GM12878 (cell line): ENCODE results near the gene C11orf97. TPM values are rescaled to one million over a fixed set of nuclear protein-coding genes. Genes with fewer than 3 reads are reported as not detected.

Experiments used
- ATAC-seq: fragments of 200-7000 bp; cut with Tn5 transposase; 3 replicates; pipeline ENCODE4 v1.9.1; 2020; ENCODE audit warnings: mild to moderate bottlenecking, moderate library complexity
- BruUV-seq: library from RNA; stranded (reverse); fragments of 400-500 nt; replicated peaks from 2 replicates; lab custom pipeline; 2021; lab: Mats Ljungman, UMichigan
- CTCF ChIA-PET: fragments of 300-600 bp; sonication (Branson Sonifier 250); formaldehyde crosslinking; extraction: SDS; loops from one replicate; lab custom pipeline; 2021; ENCODE audit warnings: inconsistent platforms; lab: Yijun Ruan, JAX
- POLR2A ChIA-PET: fragments of 350-600 bp; formaldehyde crosslinking; extraction: SDS; loops from one replicate; lab custom pipeline; 2021; ENCODE audit warnings: inconsistent platforms; lab: Charles Lee
- RAD21 ChIA-PET: fragments of 300-600 bp; sonication (Branson Sonifier 250); formaldehyde crosslinking; loops from one replicate; lab custom pipeline; 2023; ENCODE audit warnings: antibody characterized with exemption; ENCODE audit not compliant: unreplicated experiment; lab: Charles Lee
- SMC1A ChIA-PET: fragments of 300-600 bp; sonication (Branson Sonifier 250); formaldehyde crosslinking; loops from one replicate; lab custom pipeline; 2023; ENCODE audit not compliant: unreplicated experiment, uncharacterized antibody; lab: Charles Lee
- DNase-seq: peaks from one replicate; pipeline ENCODE4 v3.0.0-alpha.2; 2011; ENCODE audit warnings: low read depth, low spot score
- FAIRE-seq: peaks from 3 replicates; lab custom pipeline; 2011; peaks lifted over from hg19 to GRCh38; lab: Jason Lieb, UNC
- H2AFZ ChIP-seq: 2 replicates; pipeline ENCODE4 v1.6.0; 2011; ENCODE audit warnings: low read depth, low read length, control low read depth; ENCODE audit not compliant: control insufficient read depth
- H3K27ac ChIP-seq: 2 replicates; pipeline ENCODE4 v1.5.1; 2011; ENCODE audit warnings: control low read depth; ENCODE audit not compliant: control insufficient read depth, insufficient read depth
- H3K27me3 ChIP-seq, 2 experiments: replicated peaks in 1 of 2; 2 replicates each; pipeline versions ENCODE4 v1.6.0 to v1.6.1; 2011; ENCODE audit warnings: low read length in 1 of 2; ENCODE audit not compliant: control insufficient read depth in 2 of 2, insufficient read depth in 2 of 2
- H3K36me3 ChIP-seq, 2 experiments: 2 replicates each; pipeline ENCODE4 v1.5.1; 2011; ENCODE audit warnings: low read length in 1 of 2; ENCODE audit not compliant: control insufficient read depth in 2 of 2, insufficient read depth in 2 of 2
- H3K4me1 ChIP-seq: 2 replicates; pipeline ENCODE4 v1.6.1; 2011; ENCODE audit warnings: mild to moderate bottlenecking, low read length, moderate library complexity, mixed read lengths; ENCODE audit not compliant: control insufficient read depth, insufficient read depth
- H3K4me2 ChIP-seq: 2 replicates; pipeline ENCODE4 v1.6.0; 2011; ENCODE audit warnings: control low read depth; ENCODE audit not compliant: control insufficient read depth, insufficient read depth
- H3K4me3 ChIP-seq: fragments of 200-600 bp; sonication (generic); 2 replicates; pipeline ENCODE4 v1.5.1; 2016
- H3K79me2 ChIP-seq: 2 replicates; pipeline ENCODE4 v1.6.0; 2011; ENCODE audit warnings: low read length; ENCODE audit not compliant: control insufficient read depth, insufficient read depth
- H3K9ac ChIP-seq: 2 replicates; pipeline ENCODE4 v1.8.0; 2011; ENCODE audit warnings: low read length, control low read depth, mixed read lengths; ENCODE audit not compliant: control insufficient read depth, insufficient read depth
- H3K9me3 ChIP-seq: replicated peaks from 3 replicates; pipeline ENCODE4 v1.5.1; 2011; ENCODE audit warnings: mild to moderate bottlenecking, low read length; ENCODE audit not compliant: control insufficient read depth, insufficient read depth
- H4K20me1 ChIP-seq: 2 replicates; pipeline ENCODE4 v1.6.0; 2011; ENCODE audit not compliant: control insufficient read depth, insufficient read depth
- ASH2L ChIP-seq: fragments of 300-600, 200-600 bp; sonication (generic); IDR thresholded peaks from 2 replicates; pipeline ENCODE4 v1.6.1; 2017; ENCODE audit warnings: low read depth, mild to moderate bottlenecking, borderline replicate concordance
- BCL3 ChIP-seq: IDR thresholded peaks from 2 replicates; pipeline ENCODE4 v1.6.1; 2011; ENCODE audit warnings: borderline replicate concordance, low read depth, mild to moderate bottlenecking, moderate library complexity, low read length; ENCODE audit not compliant: insufficient read depth, poor library complexity, severe bottlenecking
- BRCA1 ChIP-seq: IDR thresholded peaks from 2 replicates; pipeline ENCODE4 v1.6.1; 2011; ENCODE audit warnings: low read depth, low read length, improper control_type of control experiment
- CREB1 ChIP-seq: IDR thresholded peaks from 2 replicates; pipeline ENCODE4 v1.6.1; 2012; ENCODE audit warnings: low read depth, mild to moderate bottlenecking, inconsistent platforms
- HDAC6 ChIP-seq: fragments of 200-600 bp; sonication (generic); IDR thresholded peaks from one replicate; pipeline ENCODE4 v1.8.0; 2017; ENCODE audit warnings: antibody characterized with exemption; ENCODE audit not compliant: unreplicated experiment
- KLF5 ChIP-seq: fragments of 450-650 bp; IDR thresholded peaks from 2 replicates; pipeline ENCODE4 v1.6.1; 2014; ENCODE audit warnings: mild to moderate bottlenecking; ENCODE audit not compliant: partially characterized antibody
- MAX ChIP-seq: IDR thresholded peaks from 2 replicates; pipeline ENCODE4 v1.6.1; 2012; ENCODE audit warnings: low read depth, low read length, improper control_type of control experiment
- NR2C2 ChIP-seq: IDR thresholded peaks from 2 replicates; pipeline ENCODE4 v1.6.1; 2011; ENCODE audit warnings: borderline replicate concordance, low read depth; ENCODE audit not compliant: control insufficient read depth, insufficient read length
- SKIL ChIP-seq: fragments of 450-650 bp; IDR thresholded peaks from 2 replicates; pipeline ENCODE4 v1.6.1; 2017; ENCODE audit warnings: mild to moderate bottlenecking, low read depth, inconsistent platforms; ENCODE audit not compliant: poor library complexity, severe bottlenecking
- STAT3 ChIP-seq: IDR thresholded peaks from 2 replicates; pipeline ENCODE4 v1.6.1; 2011; ENCODE audit warnings: low read depth, low read length, improper control_type of control experiment
- TCF12 ChIP-seq: IDR thresholded peaks from 2 replicates; pipeline ENCODE4 v1.6.1; 2011; ENCODE audit warnings: low read depth, mild to moderate bottlenecking, low read length
- TCF7 ChIP-seq: IDR thresholded peaks from 2 replicates; pipeline ENCODE4 v1.6.1; 2014; ENCODE audit warnings: antibody characterized with exemption, borderline replicate concordance
- WGBS: methylation state at CpG from one replicate; pipeline ENCODE4 v1.1.6; 2016; ENCODE audit warnings: low lambda C conversion rate; ENCODE audit not compliant: insufficient replicate concordance, insufficient coverage; ENCODE audit errors: missing lambda C conversion rate; 5-methylcytosine and 5-hydroxymethylcytosine counted together
- in situ Hi-C: fragments of 300-500 bp; cut with MboI; formaldehyde crosslinking; loops from 9 replicates; pipeline ENCODE4 v1.14.3; 2018; ENCODE audit warnings: mixed read lengths
- intact Hi-C: fragments of 100-400 bp; cut with micrococcal nuclease; formaldehyde crosslinking; loops from one replicate; pipeline ENCODE4 v1.14.2; 2022; ENCODE audit not compliant: unreplicated experiment
- polyA plus RNA-seq, 11 experiments: library from polyadenylated mRNA; depleted of rRNA in 4 of 11; unstranded in 6 of 11; stranded (reverse) in 5 of 11; fragments of >200 nt; fragmentation: Nextera tagmentation in 4 of 11; fragmentation: Illumina TruSeq in 1 of 11; extraction: Ambion mirVana in 4 of 11; extraction: Trizol in 1 of 11; gene quantifications; 1 replicate in 1 of 11; 2 replicates in 10 of 11; pipeline versions ENCODE4 v1.2.1 to v1.2.3, GENCODE V29; 2011 to 2016; ENCODE audit warnings: inconsistent platforms in 2 of 11, missing spikeins in 2 of 11, low read depth in 1 of 11
- total RNA-seq, 4 experiments: library from RNA; depleted of rRNA in 3 of 4; stranded (reverse); fragments of >200 nt in 3 of 4; fragmentation: Illumina TruSeq in 1 of 4; extraction: Trizol in 1 of 4; gene quantifications; 2 replicates each; pipeline versions ENCODE4 v1.2.1 to v1.2.3, GENCODE V29; 2013 to 2021
- TF ChIP-seq, protein P1 (sequence below): fragments of 150-350 bp; IDR thresholded peaks from 2 replicates; pipeline ENCODE4 v1.6.1; 2016; ENCODE audit warnings: low read depth, low read length

Gene C11orf97
- total and polyA plus RNA-seq, 10 of the 15 experiments (the other 5 are each of a cell fraction or from before 2014, with no cell fraction given): not detected

DNA sequence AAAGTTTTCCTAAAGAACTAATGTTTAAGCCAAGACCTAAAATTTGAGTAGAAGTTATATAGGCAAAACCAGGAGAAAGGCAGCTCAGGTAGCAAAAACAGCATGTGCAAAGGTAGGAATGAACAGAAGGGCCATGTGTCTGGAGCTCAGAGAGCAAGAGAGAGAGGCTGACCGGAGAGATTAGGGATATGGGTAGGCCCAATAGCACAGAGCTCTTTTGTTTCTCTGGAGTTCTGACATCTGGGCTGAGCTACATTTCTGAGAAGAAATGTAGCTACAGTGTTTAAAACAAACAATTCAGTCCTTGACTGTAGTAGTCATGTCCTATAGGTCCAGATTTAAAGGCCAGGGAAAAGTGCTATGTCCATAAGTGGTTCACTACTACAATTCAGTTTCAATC lies 4.5 kb downstream of the C11orf97 start:
- H3K9me3 ChIP-seq: no peaks in the 10 kb centered on the region
- DNase-seq (no peak), ATAC-seq (no peak), FAIRE-seq (no peak)
- H3K36me3 ChIP-seq: no peaks in the 10 kb centered on the region
- H4K20me1 ChIP-seq: no peaks in the 10 kb centered on the region
- in situ Hi-C loops (no loop called here), intact Hi-C loops (loop anchor here (10.0 kb wide), 1 partner anchor 238 kb away; no protein-coding TSS in a partner anchor)
- ChIA-PET SMC1A (interaction anchor here (0.5 to 13.5 kb wide), 15 partner anchors 9 to 333 kb away, joined by 3 to 216 read pairs (median 3); no protein-coding TSS in a partner anchor), RAD21 (interaction anchor here (0.5 to 6.5 kb wide), 13 partner anchors 9 to 978 kb away, joined by 3 to 121 read pairs (median 4); no protein-coding TSS in a partner anchor), CTCF (interaction anchor here (0.7 to 15.7 kb wide), 16 partner anchors 8 to 595 kb away, joined by 3 to 337 read pairs (median 5); no protein-coding TSS in a partner anchor), POLR2A (interaction anchor here (0.6 kb wide), 1 partner anchor 86 kb away, joined by 3 read pairs; no protein-coding TSS in a partner anchor)
- H3K79me2 ChIP-seq: no peaks in the 10 kb centered on the region
- no peak overlapping the region for H3K27ac ChIP-seq
- no peak overlapping the region for H2AFZ ChIP-seq
- 0% methylated on average over 1 of the region's 1 CpG for WGBS
- H3K4me3 ChIP-seq: no peak overlapping the region
- peaks cover 0 to 7% of the 10 kb centered on the region in 2 experiments; a peak in 1 of 4 replicates for H3K27me3 ChIP-seq
- no peaks in the 10 kb centered on the region for H3K4me1 ChIP-seq
- H3K9ac ChIP-seq: no peak overlapping the region
- no TSS peak for BruUV-seq
- H3K4me2 ChIP-seq: no peak overlapping the region
- TF ChIP-seq NR2C2: no peak
- TF ChIP-seq SKIL: no peak
- TF ChIP-seq TCF7: no peak
- no peak for TF ChIP-seq HDAC6
- TF ChIP-seq TCF12: no peak
- TF ChIP-seq, protein P1, sequence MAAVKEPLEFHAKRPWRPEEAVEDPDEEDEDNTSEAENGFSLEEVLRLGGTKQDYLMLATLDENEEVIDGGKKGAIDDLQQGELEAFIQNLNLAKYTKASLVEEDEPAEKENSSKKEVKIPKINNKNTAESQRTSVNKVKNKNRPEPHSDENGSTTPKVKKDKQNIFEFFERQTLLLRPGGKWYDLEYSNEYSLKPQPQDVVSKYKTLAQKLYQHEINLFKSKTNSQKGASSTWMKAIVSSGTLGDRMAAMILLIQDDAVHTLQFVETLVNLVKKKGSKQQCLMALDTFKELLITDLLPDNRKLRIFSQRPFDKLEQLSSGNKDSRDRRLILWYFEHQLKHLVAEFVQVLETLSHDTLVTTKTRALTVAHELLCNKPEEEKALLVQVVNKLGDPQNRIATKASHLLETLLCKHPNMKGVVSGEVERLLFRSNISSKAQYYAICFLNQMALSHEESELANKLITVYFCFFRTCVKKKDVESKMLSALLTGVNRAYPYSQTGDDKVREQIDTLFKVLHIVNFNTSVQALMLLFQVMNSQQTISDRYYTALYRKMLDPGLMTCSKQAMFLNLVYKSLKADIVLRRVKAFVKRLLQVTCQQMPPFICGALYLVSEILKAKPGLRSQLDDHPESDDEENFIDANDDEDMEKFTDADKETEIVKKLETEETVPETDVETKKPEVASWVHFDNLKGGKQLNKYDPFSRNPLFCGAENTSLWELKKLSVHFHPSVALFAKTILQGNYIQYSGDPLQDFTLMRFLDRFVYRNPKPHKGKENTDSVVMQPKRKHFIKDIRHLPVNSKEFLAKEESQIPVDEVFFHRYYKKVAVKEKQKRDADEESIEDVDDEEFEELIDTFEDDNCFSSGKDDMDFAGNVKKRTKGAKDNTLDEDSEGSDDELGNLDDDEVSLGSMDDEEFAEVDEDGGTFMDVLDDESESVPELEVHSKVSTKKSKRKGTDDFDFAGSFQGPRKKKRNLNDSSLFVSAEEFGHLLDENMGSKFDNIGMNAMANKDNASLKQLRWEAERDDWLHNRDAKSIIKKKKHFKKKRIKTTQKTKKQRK: no peak
- TF ChIP-seq BRCA1: no peak
- TF ChIP-seq ASH2L: no peak
- no peak for TF ChIP-seq KLF5
- no peak for TF ChIP-seq STAT3
- no peak for TF ChIP-seq CREB1
- TF ChIP-seq MAX: no peak
- no peak for TF ChIP-seq BCL3
